GM23338 (cell line): ENCODE results near the gene OOSP4B. TPM values are rescaled to one million over a fixed set of nuclear protein-coding genes. Genes with fewer than 3 reads are reported as not detected.
"Not testable (repeated sequence)": the region's sequence is repeated elsewhere in the genome, so short reads cannot be mapped to it uniquely, and the experiment has no call there.

Source experiments
- ATAC-seq: fragments of 200-7000 bp; cut with Tn5 transposase; 3 replicates; pipeline ENCODE4 v1.9.1; 2020
- DNase-seq: peaks from one replicate; pipeline ENCODE4 v3.0.0-alpha.2; 2015; ENCODE audit warnings: low spot score
- H2AFZ ChIP-seq: fragments of 200-600 bp; sonication (generic); 2 replicates; pipeline ENCODE4 v1.8.0; 2016; ENCODE audit warnings: antibody characterized with exemption, mild to moderate bottlenecking, moderate library complexity
- H3F3A ChIP-seq: fragments of 200-600 bp; sonication (generic); replicated peaks from 2 replicates; pipeline ENCODE4 v1.8.0; 2017; ENCODE audit warnings: antibody characterized with exemption, mixed run types, low read depth
- H3K27ac ChIP-seq: fragments of 200-600 bp; sonication (generic); 2 replicates; pipeline ENCODE4 v1.6.1; 2016; ENCODE audit warnings: low read depth
- H3K27me3 ChIP-seq: fragments of 200-600 bp; sonication (generic); 2 replicates; pipeline ENCODE4 v1.8.0; 2016; ENCODE audit warnings: mild to moderate bottlenecking, mixed run types, moderate library complexity; ENCODE audit not compliant: insufficient read depth
- H3K36me3 ChIP-seq: fragments of 200-600 bp; sonication (generic); 2 replicates; pipeline ENCODE4 v1.8.0; 2016; ENCODE audit warnings: mild to moderate bottlenecking; ENCODE audit not compliant: insufficient read depth
- H3K4me1 ChIP-seq: fragments of 200-600 bp; sonication (generic); 2 replicates; pipeline ENCODE4 v1.8.0; 2016; ENCODE audit warnings: mild to moderate bottlenecking, moderate library complexity; ENCODE audit not compliant: insufficient read depth
- H3K4me2 ChIP-seq: fragments of 200-600 bp; sonication (generic); 2 replicates; pipeline ENCODE4 v1.7.1; 2017; ENCODE audit warnings: mixed run types
- H3K4me3 ChIP-seq: fragments of 200-600 bp; sonication (generic); 2 replicates; pipeline ENCODE4 v1.6.1; 2016; ENCODE audit warnings: mixed run types
- H3K79me2 ChIP-seq: fragments of 200-600 bp; sonication (generic); replicated peaks from 2 replicates; pipeline ENCODE4 v1.8.0; 2017; ENCODE audit warnings: mild to moderate bottlenecking; ENCODE audit not compliant: insufficient read depth
- H3K9me2 ChIP-seq: fragments of 200-600 bp; sonication (generic); 2 replicates; pipeline ENCODE4 v1.8.0; 2017; ENCODE audit not compliant: insufficient read depth
- H4K20me1 ChIP-seq: fragments of 200-600 bp; sonication (generic); replicated peaks from 2 replicates; pipeline ENCODE4 v1.8.0; 2017; ENCODE audit warnings: mild to moderate bottlenecking; ENCODE audit not compliant: insufficient read depth
- H3K27ac Mint-ChIP-seq: 2 replicates; pipeline ENCODE4 v1.8.0; 2020; ENCODE audit warnings: inconsistent platforms, mild to moderate bottlenecking, moderate library complexity, mixed read lengths
- H3K27me3 Mint-ChIP-seq: 3 replicates; pipeline ENCODE4 v1.8.0; 2022; ENCODE audit warnings: low read depth, mild to moderate bottlenecking, moderate library complexity, mixed read lengths, inconsistent platforms; ENCODE audit not compliant: insufficient read depth, poor library complexity
- H3K36me3 Mint-ChIP-seq: 3 replicates; pipeline ENCODE4 v1.8.0; 2021; ENCODE audit warnings: low read depth, mild to moderate bottlenecking, inconsistent platforms, moderate library complexity, mixed read lengths
- H3K4me1 Mint-ChIP-seq: 3 replicates; pipeline ENCODE4 v1.8.0; 2020; ENCODE audit warnings: mild to moderate bottlenecking, inconsistent platforms, mixed read lengths
- H3K4me3 Mint-ChIP-seq: 3 replicates; pipeline ENCODE4 v1.8.0; 2021; ENCODE audit warnings: moderate library complexity, mild to moderate bottlenecking, inconsistent platforms, mixed read lengths
- H3K9me3 Mint-ChIP-seq: 3 replicates; pipeline ENCODE4 v1.8.0; 2020; ENCODE audit warnings: moderate library complexity, mild to moderate bottlenecking, inconsistent platforms, mixed read lengths
- CREB1 ChIP-seq: fragments of 250-450 bp; sonication (Bioruptor Pico); IDR thresholded peaks from 2 replicates; pipeline ENCODE4 v1.5.0; 2020; ENCODE audit warnings: low read depth, mild to moderate bottlenecking, moderate library complexity
- EZH2phosphoT487 ChIP-seq: fragments of 200-600 bp; sonication (generic); IDR thresholded peaks from one replicate; pipeline ENCODE4 v1.8.1; 2018; ENCODE audit warnings: antibody characterized with exemption; ENCODE audit not compliant: unreplicated experiment
- NANOG ChIP-seq: IDR thresholded peaks from 2 replicates; pipeline ENCODE4 v1.6.1; 2016; ENCODE audit warnings: antibody characterized with exemption, borderline replicate concordance
- POLR2AphosphoS5 ChIP-seq: IDR thresholded peaks from 2 replicates; pipeline ENCODE4 v1.6.1; 2016; ENCODE audit warnings: antibody characterized with exemption, low read depth
- STAT1 ChIP-seq: IDR thresholded peaks from one replicate; pipeline ENCODE4 v1.6.1; 2016; ENCODE audit warnings: antibody characterized with exemption; ENCODE audit not compliant: unreplicated experiment
- ZNF331 ChIP-seq: fragments of 250-450 bp; sonication (Bioruptor Pico); IDR thresholded peaks from 2 replicates; pipeline ENCODE4 v1.5.0; 2020; ENCODE audit warnings: low read depth, mild to moderate bottlenecking, moderate library complexity
- polyA plus RNA-seq: library from polyadenylated mRNA; unstranded; fragments of >200 nt; fragmentation: Nextera tagmentation; extraction: Ambion mirVana; gene quantifications from 2 replicates; pipeline ENCODE4 v1.2.1, GENCODE V29; 2016
- total RNA-seq: library from RNA; depleted of rRNA; stranded (reverse); fragments of >200 nt; shearing (Covaris generic); gene quantifications from 2 replicates; pipeline ENCODE4 v1.2.3, GENCODE V29; 2014
- TF ChIP-seq, protein P1 (sequence below): IDR thresholded peaks from 2 replicates; pipeline ENCODE4 v1.6.1; 2016; ENCODE audit warnings: antibody characterized with exemption
- TF ChIP-seq, protein P2 (sequence below), 2 experiments: fragments of 200-600 bp in 1 of 2; sonication (generic) in 1 of 2; conservative IDR thresholded peaks; 2 replicates each; pipeline versions ENCODE4 v1.5.1 to v1.6.1; 2016 to 2017; ENCODE audit warnings: antibody characterized with exemption in 2 of 2, low read depth in 2 of 2, mild to moderate bottlenecking in 2 of 2, moderate library complexity in 1 of 2
- TF ChIP-seq, protein P3 (sequence below): IDR thresholded peaks from one replicate; pipeline ENCODE4 v1.6.1; 2018; ENCODE audit warnings: antibody characterized with exemption; ENCODE audit not compliant: unreplicated experiment

OOSP4B gene
- total and polyA plus RNA-seq, 2 experiments from 2014 or later, result not detected

DNA sequence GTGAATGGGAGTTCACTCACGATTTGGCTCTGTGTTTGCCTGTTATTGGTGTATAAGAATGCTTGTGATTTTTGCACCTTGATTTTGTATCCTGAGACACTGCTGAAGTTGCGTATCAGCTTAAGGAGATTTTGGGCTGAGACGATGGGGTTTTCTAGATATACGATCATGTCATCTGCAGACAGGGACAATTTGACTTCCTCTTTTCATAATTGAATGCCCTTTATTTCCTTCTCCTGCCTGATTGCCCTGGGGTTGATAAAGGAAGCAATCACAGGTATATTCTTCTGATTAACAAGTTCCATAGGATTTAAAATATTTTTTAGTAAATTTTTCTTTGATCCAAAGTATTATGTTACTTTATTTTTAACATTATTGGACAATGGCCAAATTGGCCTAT, 34.9 kb upstream of the OOSP4B start:
- H3K79me2 ChIP-seq, H3K36me3 Mint-ChIP-seq, H3K9me2 ChIP-seq, H3K9me3 Mint-ChIP-seq, H3F3A ChIP-seq, H3K4me3 ChIP-seq, H3K27me3 ChIP-seq, H3K27ac Mint-ChIP-seq, H3K4me2 ChIP-seq, H3K27ac ChIP-seq, H3K27me3 Mint-ChIP-seq, H3K4me3 Mint-ChIP-seq, H3K36me3 ChIP-seq, DNase-seq, H2AFZ ChIP-seq, H3K4me1 ChIP-seq, H3K4me1 Mint-ChIP-seq, ATAC-seq, H4K20me1 ChIP-seq: not testable (repeated sequence)

DNA sequence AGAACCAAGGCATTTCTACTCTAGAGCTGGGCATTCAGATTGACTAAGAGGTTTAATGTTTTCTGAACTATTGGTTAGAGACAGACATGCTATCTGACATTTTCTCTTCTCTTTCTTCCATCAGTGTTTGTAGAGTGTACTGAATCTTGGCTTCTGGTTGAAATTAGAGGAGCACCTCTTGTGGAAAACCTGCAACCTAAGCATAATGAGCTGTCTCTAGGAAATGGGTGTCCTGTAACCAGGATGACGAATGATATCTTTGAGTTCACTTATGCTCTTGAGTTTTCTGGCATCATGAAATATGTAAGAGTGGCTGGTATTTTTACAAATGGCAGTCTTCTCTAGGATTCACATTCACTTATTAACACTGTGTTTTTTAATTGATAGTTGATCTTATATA, 33.8 kb upstream of the OOSP4B start:
- TF ChIP-seq NANOG (no peak), ZNF331 (CRISPR knock-in tag) (no peak), EZH2phosphoT487 (no peak)
- TF ChIP-seq, protein P1, sequence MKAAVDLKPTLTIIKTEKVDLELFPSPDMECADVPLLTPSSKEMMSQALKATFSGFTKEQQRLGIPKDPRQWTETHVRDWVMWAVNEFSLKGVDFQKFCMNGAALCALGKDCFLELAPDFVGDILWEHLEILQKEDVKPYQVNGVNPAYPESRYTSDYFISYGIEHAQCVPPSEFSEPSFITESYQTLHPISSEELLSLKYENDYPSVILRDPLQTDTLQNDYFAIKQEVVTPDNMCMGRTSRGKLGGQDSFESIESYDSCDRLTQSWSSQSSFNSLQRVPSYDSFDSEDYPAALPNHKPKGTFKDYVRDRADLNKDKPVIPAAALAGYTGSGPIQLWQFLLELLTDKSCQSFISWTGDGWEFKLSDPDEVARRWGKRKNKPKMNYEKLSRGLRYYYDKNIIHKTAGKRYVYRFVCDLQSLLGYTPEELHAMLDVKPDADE, result no peak
- TF ChIP-seq, protein P2, sequence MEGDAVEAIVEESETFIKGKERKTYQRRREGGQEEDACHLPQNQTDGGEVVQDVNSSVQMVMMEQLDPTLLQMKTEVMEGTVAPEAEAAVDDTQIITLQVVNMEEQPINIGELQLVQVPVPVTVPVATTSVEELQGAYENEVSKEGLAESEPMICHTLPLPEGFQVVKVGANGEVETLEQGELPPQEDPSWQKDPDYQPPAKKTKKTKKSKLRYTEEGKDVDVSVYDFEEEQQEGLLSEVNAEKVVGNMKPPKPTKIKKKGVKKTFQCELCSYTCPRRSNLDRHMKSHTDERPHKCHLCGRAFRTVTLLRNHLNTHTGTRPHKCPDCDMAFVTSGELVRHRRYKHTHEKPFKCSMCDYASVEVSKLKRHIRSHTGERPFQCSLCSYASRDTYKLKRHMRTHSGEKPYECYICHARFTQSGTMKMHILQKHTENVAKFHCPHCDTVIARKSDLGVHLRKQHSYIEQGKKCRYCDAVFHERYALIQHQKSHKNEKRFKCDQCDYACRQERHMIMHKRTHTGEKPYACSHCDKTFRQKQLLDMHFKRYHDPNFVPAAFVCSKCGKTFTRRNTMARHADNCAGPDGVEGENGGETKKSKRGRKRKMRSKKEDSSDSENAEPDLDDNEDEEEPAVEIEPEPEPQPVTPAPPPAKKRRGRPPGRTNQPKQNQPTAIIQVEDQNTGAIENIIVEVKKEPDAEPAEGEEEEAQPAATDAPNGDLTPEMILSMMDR (conservative IDR thresholded peaks at IDR 0.05; ENCODE audit: low read depth in 2 of 2), result no peak
- ATAC-seq, result no peak
- Histone ChIP-seq H3K79me2 (no peaks in the 10 kb centered on the region), H3K4me1 (no peaks in the 10 kb centered on the region), H3K27ac (no peak overlapping the region), H3F3A (no peaks in the 10 kb centered on the region), H3K36me3 (no peaks in the 10 kb centered on the region), H4K20me1 (no peaks in the 10 kb centered on the region), H2AFZ (no peak overlapping the region), H3K9me2 (no peaks in the 10 kb centered on the region), H3K4me2 (no peak overlapping the region), H3K27me3 (no peaks in the 10 kb centered on the region), H3K4me3 (no peak overlapping the region)
- Mint-ChIP-seq H3K27ac (no peak overlapping the region), H3K27me3 (no peaks in the 10 kb centered on the region), H3K4me3 (no peak overlapping the region), H3K9me3 (no peaks in the 10 kb centered on the region), H3K36me3 (no peaks in the 10 kb centered on the region), H3K4me1 (no peaks in the 10 kb centered on the region)
- no peak for DNase-seq

DNA sequence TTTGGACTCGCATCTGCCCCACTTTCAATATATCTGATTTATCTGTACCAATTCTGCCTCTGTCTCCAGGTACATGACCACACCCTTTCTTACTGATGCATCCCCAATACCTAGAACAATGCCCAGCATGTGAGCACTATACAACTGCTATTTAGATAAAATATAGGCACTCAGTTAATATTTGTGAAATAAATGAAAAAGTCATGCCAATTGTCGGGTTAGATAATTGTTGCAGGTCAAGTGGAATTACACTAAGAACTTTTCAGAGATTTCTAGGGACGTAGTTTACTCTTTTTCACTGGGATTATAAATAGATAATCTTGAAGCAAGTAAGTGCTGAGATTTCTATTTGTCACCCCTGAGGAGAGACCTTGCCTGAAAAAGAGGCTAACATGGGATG, 32.6 kb upstream of the OOSP4B start:
- Histone ChIP-seq H2AFZ (no peak overlapping the region), H3K79me2 (no peaks in the 10 kb centered on the region), H3F3A (no peaks in the 10 kb centered on the region), H3K27me3 (no peaks in the 10 kb centered on the region), H4K20me1 (no peaks in the 10 kb centered on the region), H3K9me2 (no peaks in the 10 kb centered on the region), H3K4me2 (no peak overlapping the region), H3K4me1 (no peaks in the 10 kb centered on the region), H3K36me3 (no peaks in the 10 kb centered on the region), H3K27ac (no peak overlapping the region), H3K4me3 (no peak overlapping the region)
- DNase-seq (no peak), ATAC-seq (no peak)
- H3K4me1 Mint-ChIP-seq, result no peaks in the 10 kb centered on the region
- no peak overlapping the region for H3K4me3 Mint-ChIP-seq
- H3K36me3 Mint-ChIP-seq, result no peaks in the 10 kb centered on the region
- no peaks in the 10 kb centered on the region for H3K27me3 Mint-ChIP-seq
- H3K9me3 Mint-ChIP-seq, result no peaks in the 10 kb centered on the region
- H3K27ac Mint-ChIP-seq, result no peak overlapping the region
- TF ChIP-seq, protein P2 (conservative IDR thresholded peaks at IDR 0.05; ENCODE audit: low read depth in 2 of 2), result no peak
- TF ChIP-seq STAT1 (no peak), POLR2AphosphoS5 (no peak), CREB1 (CRISPR knock-in tag) (no peak), NANOG (no peak)
- TF ChIP-seq, protein P3, sequence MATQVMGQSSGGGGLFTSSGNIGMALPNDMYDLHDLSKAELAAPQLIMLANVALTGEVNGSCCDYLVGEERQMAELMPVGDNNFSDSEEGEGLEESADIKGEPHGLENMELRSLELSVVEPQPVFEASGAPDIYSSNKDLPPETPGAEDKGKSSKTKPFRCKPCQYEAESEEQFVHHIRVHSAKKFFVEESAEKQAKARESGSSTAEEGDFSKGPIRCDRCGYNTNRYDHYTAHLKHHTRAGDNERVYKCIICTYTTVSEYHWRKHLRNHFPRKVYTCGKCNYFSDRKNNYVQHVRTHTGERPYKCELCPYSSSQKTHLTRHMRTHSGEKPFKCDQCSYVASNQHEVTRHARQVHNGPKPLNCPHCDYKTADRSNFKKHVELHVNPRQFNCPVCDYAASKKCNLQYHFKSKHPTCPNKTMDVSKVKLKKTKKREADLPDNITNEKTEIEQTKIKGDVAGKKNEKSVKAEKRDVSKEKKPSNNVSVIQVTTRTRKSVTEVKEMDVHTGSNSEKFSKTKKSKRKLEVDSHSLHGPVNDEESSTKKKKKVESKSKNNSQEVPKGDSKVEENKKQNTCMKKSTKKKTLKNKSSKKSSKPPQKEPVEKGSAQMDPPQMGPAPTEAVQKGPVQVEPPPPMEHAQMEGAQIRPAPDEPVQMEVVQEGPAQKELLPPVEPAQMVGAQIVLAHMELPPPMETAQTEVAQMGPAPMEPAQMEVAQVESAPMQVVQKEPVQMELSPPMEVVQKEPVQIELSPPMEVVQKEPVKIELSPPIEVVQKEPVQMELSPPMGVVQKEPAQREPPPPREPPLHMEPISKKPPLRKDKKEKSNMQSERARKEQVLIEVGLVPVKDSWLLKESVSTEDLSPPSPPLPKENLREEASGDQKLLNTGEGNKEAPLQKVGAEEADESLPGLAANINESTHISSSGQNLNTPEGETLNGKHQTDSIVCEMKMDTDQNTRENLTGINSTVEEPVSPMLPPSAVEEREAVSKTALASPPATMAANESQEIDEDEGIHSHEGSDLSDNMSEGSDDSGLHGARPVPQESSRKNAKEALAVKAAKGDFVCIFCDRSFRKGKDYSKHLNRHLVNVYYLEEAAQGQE, result no peak
- TF ChIP-seq, protein P1, result no peak
